IMR-90 (cell line): ENCODE results near the gene PNMA8C. TPM values are rescaled to one million over a fixed set of nuclear protein-coding genes. Genes with fewer than 3 reads are reported as not detected.

Experiments used
- ATAC-seq: fragments of 200-7000 bp; cut with Tn5 transposase; 2 replicates; pipeline ENCODE4 v1.9.1; 2020; ENCODE audit warnings: low read depth, mild to moderate bottlenecking, moderate library complexity
- BruUV-seq: library from RNA; stranded (reverse); fragments of 400-500 nt; replicated peaks from 2 replicates; lab custom pipeline; 2021; lab: Mats Ljungman, UMichigan
- CTCF ChIA-PET: fragments of 300-600 bp; formaldehyde crosslinking; extraction: SDS; loops from one replicate; lab custom pipeline; 2021; ENCODE audit warnings: antibody characterized with exemption; lab: Yijun Ruan, JAX
- POLR2A ChIA-PET: fragments of 300-600 bp; sonication (Branson Sonifier 250); formaldehyde crosslinking; loops from one replicate; lab custom pipeline; 2022; ENCODE audit warnings: antibody characterized with exemption; ENCODE audit not compliant: unreplicated experiment; lab: Charles Lee
- DNase-seq: peaks from one replicate; pipeline ENCODE4 v3.0.0; 2013
- H2AFZ ChIP-seq: replicated peaks from 2 replicates; pipeline ENCODE3; 2013; ENCODE audit warnings: low read length, mild to moderate bottlenecking; ENCODE audit not compliant: poor library complexity
- H2AK5ac ChIP-seq: 2 replicates; pipeline ENCODE4 v1.6.1; 2013; ENCODE audit warnings: low read depth, low read length, inconsistent platforms
- H2AK9ac ChIP-seq: replicated peaks from 2 replicates; pipeline ENCODE3; 2013; ENCODE audit warnings: mild to moderate bottlenecking, low read depth, low read length, moderate library complexity; ENCODE audit not compliant: poor library complexity
- H2BK120ac ChIP-seq: 2 replicates; pipeline ENCODE4 v1.6.1; 2013; ENCODE audit warnings: low read depth, low read length, inconsistent platforms
- H2BK15ac ChIP-seq: 3 replicates; pipeline ENCODE4 v1.6.1; 2013; ENCODE audit warnings: low read depth, low read length, inconsistent platforms
- H2BK20ac ChIP-seq: 2 replicates; pipeline ENCODE4 v1.6.1; 2013; ENCODE audit warnings: low read depth, mild to moderate bottlenecking, inconsistent platforms, low read length, moderate library complexity
- H2BK5ac ChIP-seq: 2 replicates; pipeline ENCODE4 v1.6.1; 2013; ENCODE audit warnings: mild to moderate bottlenecking, low read depth, low read length, inconsistent platforms; ENCODE audit not compliant: poor library complexity, severe bottlenecking
- H3K14ac ChIP-seq: replicated peaks from 2 replicates; pipeline ENCODE4 v1.6.1; 2013; ENCODE audit warnings: low read depth, low read length, inconsistent platforms
- H3K18ac ChIP-seq: 2 replicates; pipeline ENCODE4 v1.6.1; 2013; ENCODE audit warnings: low read depth, low read length, control low read depth
- H3K23ac ChIP-seq: 2 replicates; pipeline ENCODE4 v1.6.1; 2013; ENCODE audit warnings: low read depth, low read length, inconsistent platforms
- H3K27ac ChIP-seq: 2 replicates; pipeline ENCODE4 v1.5.1; 2013; ENCODE audit warnings: mild to moderate bottlenecking, control low read depth, low read length; ENCODE audit not compliant: insufficient read depth
- H3K27me3 ChIP-seq: 2 replicates; pipeline ENCODE4 v1.6.1; 2013; ENCODE audit warnings: low read length; ENCODE audit not compliant: control insufficient read depth, insufficient read depth
- H3K36me3 ChIP-seq: 2 replicates; pipeline ENCODE4 v1.6.1; 2013; ENCODE audit warnings: low read length, mixed read lengths; ENCODE audit not compliant: control insufficient read depth, insufficient read depth
- H3K4ac ChIP-seq: 2 replicates; pipeline ENCODE4 v1.6.1; 2013; ENCODE audit warnings: low read depth, low read length, inconsistent platforms
- H3K4me1 ChIP-seq: 2 replicates; pipeline ENCODE4 v1.6.1; 2013; ENCODE audit warnings: low read length, mixed read lengths; ENCODE audit not compliant: control insufficient read depth, insufficient read depth
- H3K4me2 ChIP-seq: 2 replicates; pipeline ENCODE4 v1.6.1; 2013; ENCODE audit warnings: low read depth, mild to moderate bottlenecking, control low read depth, low read length, moderate library complexity
- H3K4me3 ChIP-seq: 2 replicates; pipeline ENCODE4 v1.5.1; 2013; ENCODE audit warnings: low read depth, mild to moderate bottlenecking, control low read depth, low read length, moderate library complexity; ENCODE audit not compliant: insufficient read depth
- H3K56ac ChIP-seq: 2 replicates; pipeline ENCODE4 v1.6.1; 2013; ENCODE audit warnings: low read length, inconsistent platforms; ENCODE audit not compliant: insufficient read depth; ENCODE audit errors: extremely low read depth
- H3K79me1 ChIP-seq, 2 experiments: 2 replicates each; pipeline ENCODE4 v1.6.1; 2013; ENCODE audit warnings: low read length in 2 of 2, inconsistent platforms in 1 of 2, low read depth in 1 of 2
- H3K9ac ChIP-seq: 2 replicates; pipeline ENCODE4 v1.6.1; 2013; ENCODE audit warnings: low read depth, low read length, control low read depth
- H3K9me1 ChIP-seq: 2 replicates; pipeline ENCODE4 v1.6.1; 2013; ENCODE audit warnings: low read length, inconsistent platforms; ENCODE audit not compliant: insufficient read depth
- H3K9me3 ChIP-seq: 2 replicates; pipeline ENCODE4 v1.6.1; 2013; ENCODE audit warnings: low read length; ENCODE audit not compliant: control insufficient read depth, insufficient read depth
- H4K20me1 ChIP-seq: 2 replicates; pipeline ENCODE4 v1.6.1; 2013; ENCODE audit warnings: low read length, inconsistent platforms; ENCODE audit not compliant: insufficient read depth
- H4K5ac ChIP-seq: 2 replicates; pipeline ENCODE4 v1.6.1; 2013; ENCODE audit warnings: mild to moderate bottlenecking, low read depth, low read length, control low read depth
- H4K8ac ChIP-seq, 2 experiments: 2 replicates each; pipeline ENCODE4 v1.6.1; 2013; ENCODE audit warnings: low read depth in 2 of 2, low read length in 2 of 2, control low read depth in 1 of 2, inconsistent platforms in 1 of 2
- H4K91ac ChIP-seq: 2 replicates; pipeline ENCODE4 v1.6.1; 2013; ENCODE audit warnings: low read depth, low read length, inconsistent platforms; ENCODE audit not compliant: insufficient read depth
- BHLHE40 ChIP-seq: fragments of 150-350 bp; IDR thresholded peaks from 2 replicates; pipeline ENCODE4 v1.6.1; 2016; ENCODE audit warnings: mild to moderate bottlenecking, low read depth, low read length
- CEBPB ChIP-seq: IDR thresholded peaks from 2 replicates; pipeline ENCODE4 v1.6.1; 2012; ENCODE audit warnings: low read depth, low read length, improper control_type of control experiment
- CHD1 ChIP-seq: IDR thresholded peaks from 2 replicates; pipeline ENCODE4 v1.6.1; 2012; ENCODE audit warnings: low read depth, low read length, improper control_type of control experiment
- CTCF ChIP-seq: conservative IDR thresholded peaks from 2 replicates; pipeline ENCODE4 v1.5.1; 2012; ENCODE audit warnings: mild to moderate bottlenecking, low read depth, low read length, improper control_type of control experiment
- MAFK ChIP-seq: IDR thresholded peaks from 2 replicates; pipeline ENCODE4 v1.6.1; 2012; ENCODE audit warnings: low read depth, low read length, improper control_type of control experiment
- NFE2L2 ChIP-seq: fragments of 150-350 bp; IDR thresholded peaks from 2 replicates; pipeline ENCODE4 v1.6.1; 2016; ENCODE audit warnings: low read depth, mild to moderate bottlenecking, low read length
- RAD21 ChIP-seq: IDR thresholded peaks from 2 replicates; pipeline ENCODE4 v1.6.1; 2012; ENCODE audit warnings: low read length, improper control_type of control experiment
- RCOR1 ChIP-seq: IDR thresholded peaks from 2 replicates; pipeline ENCODE4 v1.6.1; 2012; ENCODE audit warnings: mild to moderate bottlenecking, low read length, improper control_type of control experiment; ENCODE audit not compliant: insufficient replicate concordance
- USF2 ChIP-seq: fragments of 150-350 bp; IDR thresholded peaks from 2 replicates; pipeline ENCODE4 v1.6.1; 2017; ENCODE audit warnings: mild to moderate bottlenecking, antibody characterized with exemption, low read length, low read depth
- WGBS, 2 experiments: methylation state at CpG; one replicate each; pipeline versions ENCODE4 v1.1.5 to v1.1.7; 2013; ENCODE audit warnings: missing lambda C conversion rate in 2 of 2; ENCODE audit not compliant: insufficient read length in 1 of 2; ENCODE audit errors: extremely low coverage in 2 of 2; 5-methylcytosine and 5-hydroxymethylcytosine counted together
- dilution Hi-C: fragments of 300-500 bp; cut with HindIII; formaldehyde crosslinking; loops from one replicate; pipeline ENCODE4 v1.14.3; 2018; ENCODE audit warnings: low sequenced_read_pairs; ENCODE audit not compliant: unreplicated experiment
- in situ Hi-C: fragments of 300-500 bp; cut with MboI; formaldehyde crosslinking; loops from 3 replicates; pipeline ENCODE4 v1.14.3; 2019; ENCODE audit warnings: low sequenced_read_pairs, inconsistent platforms, mixed read lengths
- intact Hi-C: fragments of 100-400 bp; cut with micrococcal nuclease; formaldehyde crosslinking; loops from 2 replicates; pipeline ENCODE4 v1.10.0; 2022
- polyA plus RNA-seq, 3 experiments: library from polyadenylated mRNA; depleted of rRNA; stranded (reverse); fragments of >200 nt; gene quantifications; 2 replicates each; pipeline ENCODE4 v1.2.3, GENCODE V29; 2012; ENCODE audit warnings: low replicate concordance in 1 of 3
- total RNA-seq: library from RNA; depleted of rRNA; stranded (reverse); fragments of >200 nt; gene quantifications from 2 replicates; pipeline ENCODE4 v1.2.3, GENCODE V29; 2012

The PNMA8C gene
- total and polyA plus RNA-seq, 2 of the 4 experiments (the other 2 are of a cell fraction) = 0.09 to 0.18 TPM

- Histone ChIP-seq H3K79me1 (peaks cover 20 to 34% of the 10 kb centered on the region in 2 experiments; a peak in 3 of 4 replicates), H4K91ac (no peak overlapping the region), H2AK5ac (no peak overlapping the region; the same call in 1 of the 2 replicates), H3K27me3 (peaks cover 4% of the 10 kb centered on the region; the same call in 1 of the 2 replicates), H3K36me3 (peaks cover 6% of the 10 kb centered on the region; the same call in 1 of the 2 replicates), H3K4ac (no peak overlapping the region), H3K27ac (peak overlapping the region; percentile 29; the same call in 1 of the 2 replicates), H3K9ac (no peak overlapping the region), H3K18ac (no peak overlapping the region; the same call in 1 of the 2 replicates), H3K4me1 (peaks cover 24% of the 10 kb centered on the region), H2AK9ac (no peak overlapping the region), H4K8ac (peak overlapping the region in 1 of 2 experiments; percentile 67; a peak in 2 of 4 replicates), H3K4me2 (peak overlapping the region; percentile 16; the same call in 1 of the 2 replicates), H2BK20ac (no peak overlapping the region), H2BK5ac (no peak overlapping the region), H3K9me3 (no peaks in the 10 kb centered on the region), H3K9me1 (peaks cover 3% of the 10 kb centered on the region; the same call in 1 of the 2 replicates), H3K23ac (no peak overlapping the region), H3K14ac (no peak overlapping the region), H2BK15ac (no peak overlapping the region), H2BK120ac (no peak overlapping the region), H4K20me1 (peaks cover 7% of the 10 kb centered on the region), H3K4me3 (no peak overlapping the region), H3K56ac (no peak overlapping the region), H4K5ac (peak overlapping the region; percentile 30; the same call in 1 of the 2 replicates), H2AFZ (no peak overlapping the region)
- dilution Hi-C loops (no loop called here), intact Hi-C loops (no loop called here), in situ Hi-C loops (no loop called here)
- no TSS peak for BruUV-seq
- ChIA-PET CTCF (no interaction called here), POLR2A (no interaction called here)
- no CpG with 5 or more reads among the region's 3 CpGs for WGBS, 2 experiments
- ATAC-seq = no peak
- no peak for DNase-seq
- TF ChIP-seq NFE2L2 (no peak), BHLHE40 (no peak), CTCF (no peak), CEBPB (no peak), RAD21 (no peak), RCOR1 (no peak), CHD1 (no peak), MAFK (no peak), USF2 (no peak)
Observed at GRCh38 chr19:46409191-46409590, 19.5 kb downstream of the PNMA8C start.
